Liver (tissue), 9 donors: ENCODE results near the gene BEAN1. TPM values are rescaled to one million over a fixed set of nuclear protein-coding genes. Genes with fewer than 3 reads are reported as not detected.

Experiments
- DNase-seq: peaks from one replicate; pipeline ENCODE4 v3.0.0-alpha.2; 2017; ENCODE audit warnings: low spot score
- H3K27ac ChIP-seq, 2 donors: one replicate each; pipeline ENCODE4 v1.7.0; 2013; ENCODE audit warnings: inconsistent platforms in 2 of 2, low read length in 2 of 2, control low read depth in 1 of 2, low read depth in 1 of 2, mild to moderate bottlenecking in 1 of 2
- H3K27me3 ChIP-seq, 4 donors: one replicate each; pipeline versions ENCODE4 v1.6.1 to v1.7.0; 2013; ENCODE audit warnings: low read length in 3 of 4, inconsistent platforms in 1 of 4, mild to moderate bottlenecking in 1 of 4, moderate library complexity in 1 of 4; ENCODE audit not compliant: control insufficient read depth in 4 of 4, insufficient read depth in 4 of 4
- H3K36me3 ChIP-seq, 4 donors: one replicate each; pipeline versions ENCODE4 v1.6.1 to v1.7.0; 2013; ENCODE audit warnings: low read length in 3 of 4, mild to moderate bottlenecking in 3 of 4, low read depth in 1 of 4, moderate library complexity in 1 of 4; ENCODE audit not compliant: control insufficient read depth in 4 of 4, insufficient read depth in 3 of 4
- H3K4me1 ChIP-seq, 4 donors: one replicate each; pipeline versions ENCODE4 v1.6.1 to v1.7.0; 2013; ENCODE audit warnings: low read length in 3 of 4, mild to moderate bottlenecking in 3 of 4, moderate library complexity in 1 of 4; ENCODE audit not compliant: control insufficient read depth in 4 of 4, insufficient read depth in 4 of 4
- H3K4me3 ChIP-seq, 3 donors: one replicate each; pipeline versions ENCODE4 v1.6.1 to v1.7.0; 2013; ENCODE audit warnings: low read length in 3 of 3, control low read depth in 1 of 3, low read depth in 1 of 3, mild to moderate bottlenecking in 1 of 3
- H3K9ac ChIP-seq, 2 donors: one replicate each; pipeline ENCODE4 v1.7.0; 2013; ENCODE audit warnings: low read length in 2 of 2, mild to moderate bottlenecking in 2 of 2, moderate library complexity in 2 of 2, control low read depth in 1 of 2, low read depth in 1 of 2
- H3K9me3 ChIP-seq, 4 donors: one replicate each; pipeline versions ENCODE4 v1.6.1 to v1.7.0; 2013; ENCODE audit warnings: low read length in 3 of 4; ENCODE audit not compliant: control insufficient read depth in 4 of 4
- CTCF ChIP-seq: fragments of 150-350 bp; IDR thresholded peaks from 2 replicates; pipeline ENCODE4 v1.5.1; 2017; ENCODE audit warnings: improper control_type of control experiment, low read depth, low read length; ENCODE audit not compliant: missing input control
- EGR1 ChIP-seq, 2 donors: IDR thresholded peaks; 2 replicates each; pipeline ENCODE4 v1.6.1; 2016 to 2018; ENCODE audit warnings: antibody characterized with exemption in 2 of 2, low read depth in 2 of 2
- FOXA1 ChIP-seq: IDR thresholded peaks from 2 replicates; pipeline ENCODE4 v1.6.1; 2016; ENCODE audit warnings: antibody characterized with exemption
- FOXA2 ChIP-seq: IDR thresholded peaks from 2 replicates; pipeline ENCODE4 v1.6.1; 2016; ENCODE audit warnings: antibody characterized with exemption
- GABPA ChIP-seq, 2 donors: IDR thresholded peaks in 1 of 2; conservative IDR thresholded peaks in 1 of 2; 2 replicates each; pipeline ENCODE4 v1.6.1; 2016; ENCODE audit warnings: antibody characterized with exemption in 2 of 2, mild to moderate bottlenecking in 1 of 2, moderate library complexity in 1 of 2
- HNF4A ChIP-seq, 2 donors: conservative IDR thresholded peaks; 2 replicates each; pipeline ENCODE4 v1.6.1; 2016; ENCODE audit warnings: antibody characterized with exemption in 2 of 2, mild to moderate bottlenecking in 2 of 2
- HNF4G ChIP-seq: IDR thresholded peaks from 2 replicates; pipeline ENCODE4 v1.6.1; 2016; ENCODE audit warnings: antibody characterized with exemption
- JUND ChIP-seq, 2 donors: IDR thresholded peaks; 2 replicates each; pipeline ENCODE4 v1.6.1; 2016; ENCODE audit warnings: antibody characterized with exemption in 2 of 2
- MAX ChIP-seq: IDR thresholded peaks from 2 replicates; pipeline ENCODE4 v1.6.1; 2016; ENCODE audit warnings: antibody characterized with exemption
- NR2F2 ChIP-seq: IDR thresholded peaks from 2 replicates; pipeline ENCODE4 v1.6.1; 2016; ENCODE audit warnings: antibody characterized with exemption
- RAD21 ChIP-seq, 2 donors: IDR thresholded peaks; 2 replicates each; pipeline ENCODE4 v1.6.1; 2016; ENCODE audit warnings: antibody characterized with exemption in 2 of 2, mild to moderate bottlenecking in 2 of 2
- REST ChIP-seq: IDR thresholded peaks from 2 replicates; pipeline ENCODE4 v1.6.1; 2016; ENCODE audit warnings: antibody characterized with exemption, mild to moderate bottlenecking
- RXRA ChIP-seq, 2 donors: IDR thresholded peaks; 2 replicates each; pipeline ENCODE4 v1.6.1; 2017 to 2018; ENCODE audit warnings: antibody characterized with exemption in 2 of 2, mild to moderate bottlenecking in 1 of 2
- SP1 ChIP-seq: IDR thresholded peaks from 2 replicates; pipeline ENCODE4 v1.6.1; 2018; ENCODE audit warnings: antibody characterized with exemption, mild to moderate bottlenecking
- TAF1 ChIP-seq: conservative IDR thresholded peaks from 2 replicates; pipeline ENCODE4 v1.6.1; 2016; ENCODE audit warnings: antibody characterized with exemption, mild to moderate bottlenecking
- YY1 ChIP-seq: IDR thresholded peaks from 2 replicates; pipeline ENCODE4 v1.6.1; 2016; ENCODE audit warnings: antibody characterized with exemption, mild to moderate bottlenecking
- ZBTB33 ChIP-seq: IDR thresholded peaks from 2 replicates; pipeline ENCODE4 v1.6.1; 2016; ENCODE audit warnings: antibody characterized with exemption
- polyA plus RNA-seq, 2 donors: library from polyadenylated mRNA; stranded (reverse) in 1 of 2; unstranded in 1 of 2; fragments of 200-250 nt in 1 of 2; fragments of >200 nt in 1 of 2; fragmentation: Nextera tagmentation in 1 of 2; extraction: Ambion mirVana in 1 of 2; gene quantifications; one replicate each; pipeline versions ENCODE4 v1.2.1 to v1.2.3, GENCODE V29; 2013 to 2015
- total RNA-seq, 2 donors: library from RNA; depleted of rRNA; stranded (reverse); fragments of >200 nt; gene quantifications; one replicate each; pipeline ENCODE4 v1.2.3, GENCODE V29; 2014
- TF ChIP-seq, protein P1 (sequence below): IDR thresholded peaks from 2 replicates; pipeline ENCODE4 v1.6.1; 2016; ENCODE audit warnings: antibody characterized with exemption
- donor health status: healthy.
- donor health status: healthy.
- donor health status: healthy.
- donor health status: healthy.
- donor health status: healthy.

The BEAN1 gene
- total and polyA plus RNA-seq, 4 donors: 0.22 to 0.99 (median 0.25) TPM; not detected in 1

- Histone ChIP-seq H3K4me1 (peaks cover 0 to 4% (median 0%) of the 10 kb centered on the region in 4 donors), H3K27me3 (no peaks in the 10 kb centered on the region), H3K27ac (no peak overlapping the region), H3K9me3 (no peaks in the 10 kb centered on the region), H3K4me3 (no peak overlapping the region), H3K36me3 (no peaks in the 10 kb centered on the region), H3K9ac (no peak overlapping the region)
- DNase-seq: no peak
- no peak for TF ChIP-seq NR2F2
- TF ChIP-seq GABPA (IDR thresholded peaks at IDR 0.05 in 1 of 2, conservative IDR thresholded peaks at IDR 0.05 in 1 of 2): no peak
- no peak for TF ChIP-seq CTCF
- TF ChIP-seq REST: no peak
- no peak for TF ChIP-seq TAF1
- no peak for TF ChIP-seq HNF4G
- no peak for TF ChIP-seq FOXA1
- no peak for TF ChIP-seq HNF4A (conservative IDR thresholded peaks at IDR 0.05)
- no peak for TF ChIP-seq FOXA2
- TF ChIP-seq YY1: no peak
- TF ChIP-seq RAD21 (IDR thresholded peaks at IDR 0.05): no peak
- no peak for TF ChIP-seq JUND (IDR thresholded peaks at IDR 0.05)
- no peak for TF ChIP-seq EGR1 (IDR thresholded peaks at IDR 0.05; ENCODE audit: low read depth in 2 of 2)
- no peak for TF ChIP-seq SP1
- TF ChIP-seq ZBTB33: no peak
- TF ChIP-seq, protein P1, sequence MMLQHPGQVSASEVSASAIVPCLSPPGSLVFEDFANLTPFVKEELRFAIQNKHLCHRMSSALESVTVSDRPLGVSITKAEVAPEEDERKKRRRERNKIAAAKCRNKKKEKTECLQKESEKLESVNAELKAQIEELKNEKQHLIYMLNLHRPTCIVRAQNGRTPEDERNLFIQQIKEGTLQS: no peak
- TF ChIP-seq RXRA (IDR thresholded peaks at IDR 0.05): no peak
- no peak for TF ChIP-seq MAX
Observed at GRCh38 chr16:66447491-66447890, 20.4 kb downstream of the BEAN1 start.
